ENCODE data around the gene BEND3.

Gene BEND3

DNA sequence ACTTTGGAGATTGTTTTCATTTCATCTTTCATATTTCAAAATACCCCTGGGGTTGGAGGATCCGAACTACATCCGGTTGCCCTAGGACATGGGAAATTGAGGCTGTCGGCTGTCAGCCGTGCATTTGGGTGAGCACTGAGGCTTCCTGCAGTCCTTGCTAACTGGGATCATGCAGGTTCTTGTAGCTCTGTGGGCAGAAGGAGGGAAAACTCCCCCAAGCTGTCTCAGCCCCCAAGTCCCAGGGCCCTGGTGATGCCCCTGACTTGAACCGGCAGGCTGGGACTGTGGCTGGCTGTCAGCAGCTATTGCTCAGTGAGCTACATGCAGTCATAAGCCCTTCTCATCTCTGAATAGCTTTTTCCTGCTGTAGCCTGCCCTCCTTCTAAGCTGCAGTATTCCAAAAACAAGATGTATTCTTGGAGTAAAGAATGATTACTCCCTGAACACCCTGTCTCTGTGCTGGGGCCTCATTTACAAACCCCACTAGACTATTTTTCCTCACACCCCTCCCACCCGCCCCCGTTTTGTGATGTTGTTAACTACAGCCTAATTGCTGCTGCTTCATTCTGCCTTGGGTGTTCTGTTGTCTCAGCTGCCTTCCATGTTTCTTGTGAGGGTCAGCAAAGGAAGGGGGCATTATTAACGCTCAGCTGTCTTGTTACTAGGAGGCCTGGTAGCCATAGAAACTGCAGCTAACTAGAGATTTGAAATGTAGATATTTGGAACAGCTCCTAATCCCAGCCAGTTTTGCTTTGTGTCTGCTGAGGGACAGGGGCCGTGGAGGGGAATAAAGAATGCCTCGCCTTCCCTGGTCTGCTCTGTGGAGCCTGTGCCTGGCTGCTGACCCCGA is 69.3 kb downstream of the BEND3 start:
- H3K4me3 ChIP-seq (replicated peaks; ENCODE audit: low read depth, low read length): no peak overlapping the region
- DNase-seq (ENCODE audit: extremely low read depth, low read depth): no peak
- no peak for TF ChIP-seq CTCF (IDR thresholded peaks at IDR 0.05; ENCODE audit: low read depth, low read length, missing control alignments)

DNA sequence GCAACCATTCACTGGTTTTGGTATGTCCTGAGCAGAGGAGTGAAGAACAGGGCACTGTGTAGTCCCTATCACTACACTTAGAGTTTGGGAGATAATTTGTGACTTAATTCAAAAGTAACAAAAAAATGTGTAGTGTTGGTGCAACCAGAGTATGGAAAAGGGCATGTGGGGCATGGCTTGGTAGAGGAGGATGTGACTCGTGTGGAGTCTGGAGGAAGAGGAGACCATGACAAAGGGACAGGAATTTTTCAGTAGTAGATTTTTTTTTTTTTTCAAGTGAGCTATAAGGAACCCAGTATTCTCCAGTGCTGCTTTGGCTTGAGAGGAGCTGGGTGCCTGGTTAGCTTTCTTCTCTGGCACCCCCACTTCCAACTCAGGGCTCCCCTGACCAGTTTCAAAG is 82.2 kb downstream of the BEND3 start:
- TF ChIP-seq CTCF (IDR thresholded peaks at IDR 0.05; ENCODE audit: low read depth, low read length, missing control alignments): no peak
- no peak for DNase-seq (ENCODE audit: extremely low read depth, low read depth)

GRCh38 chr6:107032051-107032450 is 83.3 kb downstream of the BEND3 start:
- DNase-seq (ENCODE audit: extremely low read depth, low read depth): no peak
- no peak overlapping the region for H3K4me3 ChIP-seq (replicated peaks; ENCODE audit: low read depth, low read length)
- no peak for TF ChIP-seq CTCF (IDR thresholded peaks at IDR 0.05; ENCODE audit: low read depth, low read length, missing control alignments)

More for the DNA sequence above, 82.2 kb downstream of the BEND3 start:
- no peak overlapping the region for H3K4me3 ChIP-seq (replicated peaks; ENCODE audit: low read depth, low read length)

DNA sequence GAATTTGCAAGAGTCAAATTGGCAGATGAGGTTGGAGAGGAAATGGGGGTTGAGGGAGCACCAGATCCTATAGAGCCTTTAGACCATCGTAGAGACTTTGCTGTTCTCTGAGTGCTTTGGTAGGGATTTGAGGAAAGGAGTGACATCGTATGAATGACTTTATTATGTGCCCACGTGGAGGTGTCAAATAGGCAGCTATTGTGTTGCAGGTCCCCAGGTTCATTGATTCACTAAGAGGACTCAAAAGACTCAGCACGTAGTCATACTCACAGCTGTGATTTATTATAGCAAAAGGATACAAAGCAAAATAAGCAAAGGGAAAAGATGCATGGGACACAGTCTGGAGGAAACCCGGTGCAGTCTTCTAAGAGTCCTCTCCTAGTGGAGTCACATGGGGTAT is 85.2 kb downstream of the BEND3 start:
- no peak for TF ChIP-seq CTCF (IDR thresholded peaks at IDR 0.05; ENCODE audit: low read depth, low read length, missing control alignments)
- no peak for DNase-seq (ENCODE audit: extremely low read depth, low read depth)

GRCh38 chr6:107026965-107027364 is 88.3 kb downstream of the BEND3 start:
- no peak for DNase-seq (ENCODE audit: extremely low read depth, low read depth)
- TF ChIP-seq CTCF (IDR thresholded peaks at IDR 0.05; ENCODE audit: low read depth, low read length, missing control alignments): no peak
- H3K4me3 ChIP-seq (replicated peaks; ENCODE audit: low read depth, low read length): no peak overlapping the region

More for the DNA sequence above, 85.2 kb downstream of the BEND3 start:
- no peak overlapping the region for H3K4me3 ChIP-seq (replicated peaks; ENCODE audit: low read depth, low read length)

GRCh38 chr6:107021446-107022185 is 93.7 kb downstream of the BEND3 start:
- no peak for DNase-seq (ENCODE audit: extremely low read depth, low read depth)
- no peak for TF ChIP-seq CTCF (IDR thresholded peaks at IDR 0.05; ENCODE audit: low read depth, low read length, missing control alignments)

More at GRCh38 chr6:107021446-107022185, 93.7 kb downstream of the BEND3 start:
- H3K4me3 ChIP-seq (replicated peaks; ENCODE audit: low read depth, low read length): no peak overlapping the region
